Measurements from ENCODE around the gene WEE2.
"Not testable (repeated sequence)": the region's sequence is repeated elsewhere in the genome, so short reads cannot be mapped to it uniquely, and the experiment has no call there.

GRCh38 chr7:141751904-141752303 is 43.8 kb downstream of the WEE2 start:
- TF ChIP-seq CTCF, EP300 (IDR thresholded peaks at IDR 0.05): not testable (repeated sequence)
